Uterus (tissue), 4 donors: ENCODE data around the gene C11orf98. TPM values are rescaled to one million over a fixed set of nuclear protein-coding genes. Genes with fewer than 3 reads are reported as not detected.
"Not testable (repeated sequence)": the region's sequence is repeated elsewhere in the genome, so short reads cannot be mapped to it uniquely, and the experiment has no call there.

ENCODE experiments used
- DNase-seq, 2 donors: peaks; one replicate each; pipeline ENCODE4 v3.0.0-alpha.2; 2019 to 2020
- H3K27ac ChIP-seq, 2 donors: fragments of 200-600 bp; sonication (generic); 1 replicate in 1 of 2; 2 replicates in 1 of 2; pipeline ENCODE4 v1.5.1; 2016 to 2018
- H3K27me3 ChIP-seq, 2 donors: fragments of 200-600 bp; sonication (generic); one replicate each; pipeline ENCODE4 v1.5.1; 2018 to 2019; ENCODE audit warnings: control low read depth in 1 of 2
- H3K36me3 ChIP-seq, 2 donors: fragments of 200-600 bp; sonication (generic); one replicate each; pipeline ENCODE4 v1.5.1; 2019; ENCODE audit warnings: control low read depth in 1 of 2
- H3K4me1 ChIP-seq, 2 donors: fragments of 200-600 bp; sonication (generic); one replicate each; pipeline ENCODE4 v1.5.1; 2018 to 2019; ENCODE audit warnings: control low read depth in 1 of 2
- H3K4me3 ChIP-seq, 2 donors: fragments of 200-600 bp; sonication (generic); 1 replicate in 1 of 2; 2 replicates in 1 of 2; pipeline ENCODE4 v1.5.1; 2018 to 2019; ENCODE audit warnings: mild to moderate bottlenecking in 1 of 2
- H3K9me3 ChIP-seq, 2 donors: fragments of 200-600 bp; sonication (generic); one replicate each; pipeline ENCODE4 v1.5.1; 2019; ENCODE audit warnings: control low read depth in 1 of 2
- CTCF ChIP-seq, 4 experiments: fragments of 200-600 bp in 2 of 4; fragments of 450-650 bp in 2 of 4; sonication (generic) in 2 of 4; IDR thresholded peaks; one replicate each; pipeline ENCODE4 v1.5.1; 2016 to 2019; ENCODE audit warnings: antibody characterized with exemption in 4 of 4, mild to moderate bottlenecking in 2 of 4, moderate library complexity in 1 of 4
- POLR2A ChIP-seq, 2 donors: fragments of 450-650 bp; IDR thresholded peaks; one replicate each; pipeline ENCODE4 v1.6.1; 2016; ENCODE audit warnings: antibody characterized with exemption in 2 of 2, mild to moderate bottlenecking in 1 of 2, moderate library complexity in 1 of 2
- intact Hi-C: fragments of 100-400 bp; cut with DNase I; formaldehyde crosslinking; loops from one replicate; pipeline ENCODE4 v1.15.1; 2023; ENCODE audit warnings: low total_unique reads
- total RNA-seq, 4 donors: library from RNA; depleted of rRNA in 3 of 4; stranded (reverse); fragments of >200 nt in 3 of 4; gene quantifications; one replicate each; pipeline versions ENCODE4 v1.1.0 to v1.2.4, GENCODE V29; 2014 to 2023
- donor health status: DM: yes; HTN: yes; CAD: no.

C11orf98 gene
- total RNA-seq, 4 donors from 2014 or later, result 4.6 to 35.7 (median 19.5) TPM

- Histone ChIP-seq H3K36me3 (no peaks in the 10 kb centered on the region), H3K9me3 (no peaks in the 10 kb centered on the region), H3K27ac (no peak overlapping the region), H3K27me3 (no peaks in the 10 kb centered on the region), H3K4me1 (peaks cover 0 to 19% of the 10 kb centered on the region in 2 donors), H3K4me3 (no peak overlapping the region)
- TF ChIP-seq POLR2A (IDR thresholded peaks at IDR 0.05), result no peak
- no peak for TF ChIP-seq CTCF (IDR thresholded peaks at IDR 0.05)
- intact Hi-C loops, result no loop called here
- DNase-seq, result no peak
These were observed 11.7 kb upstream of the C11orf98 start for GRCh38 chr11:62676698-62677097.

- peaks cover 0 to 19% of the 10 kb centered on the region in 2 donors for H3K4me1 ChIP-seq
- H3K27ac ChIP-seq, H3K27me3 ChIP-seq, H3K36me3 ChIP-seq, H3K9me3 ChIP-seq, intact Hi-C loops, H3K4me3 ChIP-seq, DNase-seq: not testable (repeated sequence)
These were observed 10.4 kb upstream of the C11orf98 start for GRCh38 chr11:62675415-62675814.

GRCh38 chr11:62673196-62673525, 8.2 kb upstream of the C11orf98 start:
- Histone ChIP-seq H3K27ac (no peak overlapping the region), H3K4me3 (no peak overlapping the region), H3K9me3 (no peaks in the 10 kb centered on the region), H3K4me1 (peaks cover 0 to 9% of the 10 kb centered on the region in 2 donors), H3K36me3 (no peaks in the 10 kb centered on the region), H3K27me3 (no peaks in the 10 kb centered on the region)
- TF ChIP-seq POLR2A (IDR thresholded peaks at IDR 0.05) (no peak), CTCF (IDR thresholded peaks at IDR 0.05) (no peak)
- intact Hi-C loops, result no loop called here
- no peak for DNase-seq

GRCh38 chr11:62671608-62672389, 6.8 kb upstream of the C11orf98 start, which contains the start of the genes LBHD1 and UQCC3:
TSS of gene LBHD1 (minus strand) at chr11:62672267. CDS start at chr11:62670031, 2,236 bp downstream.
TSS of gene UQCC3 (plus strand) at chr11:62671673. CDS start at chr11:62671746, 73 bp downstream.
- DNase-seq, result peak; percentile 70 to 79
- intact Hi-C loops, result no loop called here

GRCh38 chr11:62671236-62671607, 6.2 kb upstream of the C11orf98 start:
- intact Hi-C loops, result no loop called here
- Histone ChIP-seq H3K27me3 (no peaks in the 10 kb centered on the region), H3K9me3 (no peaks in the 10 kb centered on the region), H3K36me3 (no peaks in the 10 kb centered on the region), H3K4me3 (peak overlapping the region; percentile 70 to 73), H3K4me1 (peaks cover 9 to 12% of the 10 kb centered on the region in 2 donors), H3K27ac (peak overlapping the region; percentile 82 to 87)
- no peak for DNase-seq
- TF ChIP-seq POLR2A (IDR thresholded peaks at IDR 0.05) (no peak), CTCF (IDR thresholded peaks at IDR 0.05) (no peak)

More at GRCh38 chr11:62671608-62672389, 6.8 kb upstream of the C11orf98 start, which contains the start of the genes LBHD1 and UQCC3:
- Histone ChIP-seq H3K27ac (peak within 1 kb of the TSS; percentile 82 to 87), H3K27me3 (no peaks in the 10 kb centered on the region), H3K9me3 (no peaks in the 10 kb centered on the region), H3K36me3 (no peaks in the 10 kb centered on the region), H3K4me1 (peaks cover 4 to 6% of the 10 kb centered on the region in 2 donors), H3K4me3 (peak within 1 kb of the TSS; percentile 70 to 73)
- TF ChIP-seq POLR2A (IDR thresholded peaks at IDR 0.05) (peak in 1 of 2 donors; percentile 48), CTCF (IDR thresholded peaks at IDR 0.05) (peak in 1 of 4 experiments; percentile 24)
